Daoy (cell line): Measurements from ENCODE around the gene HELLS. TPM values are rescaled to one million over a fixed set of nuclear protein-coding genes. Genes with fewer than 3 reads are reported as not detected.
"Not testable (repeated sequence)": the region's sequence is repeated elsewhere in the genome, so short reads cannot be mapped to it uniquely, and the experiment has no call there.

Experiments used
- DNase-seq: peaks from one replicate; pipeline ENCODE4 v3.0.0-alpha.2; 2015; ENCODE audit warnings: low read depth
- total RNA-seq: library from RNA; depleted of rRNA; stranded (reverse); fragments of >200 nt; shearing (Covaris generic); gene quantifications from 2 replicates; pipeline ENCODE4 v1.2.3, GENCODE V29; 2014; rRNA removed

Gene HELLS
- total RNA-seq, 1 experiment from 2014 or later: 52.1 TPM

- no peak for DNase-seq
Observed at GRCh38 chr10:94607111-94607510, 61.5 kb downstream of the HELLS start.

DNA sequence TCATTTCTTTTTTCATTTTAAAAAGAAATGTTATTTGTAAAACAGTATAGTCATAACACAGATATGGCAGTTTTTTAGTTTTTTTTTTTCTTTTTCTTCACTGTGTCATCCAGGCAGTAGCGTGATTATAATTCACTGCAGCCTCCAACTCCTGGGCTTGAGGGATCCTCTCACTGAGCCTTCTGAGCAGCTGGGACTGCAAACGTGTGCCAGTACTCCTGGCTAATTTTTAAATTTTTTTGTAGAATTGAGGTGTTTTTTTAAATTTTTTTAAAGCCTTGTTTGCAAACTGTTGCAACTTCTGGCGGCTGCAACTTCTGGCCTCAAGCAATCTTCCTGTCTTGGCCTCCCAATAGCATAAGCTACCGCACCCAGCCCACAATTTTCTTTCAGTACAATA, 63.0 kb downstream of the HELLS start:
- DNase-seq: no peak

DNA sequence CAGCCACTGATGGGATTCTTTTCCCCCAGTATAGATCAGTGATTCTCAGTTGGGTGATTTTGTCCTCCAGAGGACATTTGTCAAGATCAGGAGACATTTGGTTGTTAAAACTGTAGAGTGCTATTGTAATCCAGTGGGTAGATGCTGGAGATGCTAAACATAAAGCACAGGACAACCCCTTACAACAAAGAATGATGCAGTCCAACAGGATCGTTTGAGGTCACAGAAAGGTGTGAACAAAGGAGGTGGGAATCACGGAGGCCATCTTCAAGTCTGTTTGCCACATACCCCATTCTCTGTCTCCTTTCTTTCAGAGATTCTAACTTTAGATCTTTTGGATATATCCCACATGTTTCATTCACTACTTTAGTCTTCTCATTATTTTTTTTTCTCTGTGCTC, 69.0 kb downstream of the HELLS start:
- DNase-seq: no peak

DNA sequence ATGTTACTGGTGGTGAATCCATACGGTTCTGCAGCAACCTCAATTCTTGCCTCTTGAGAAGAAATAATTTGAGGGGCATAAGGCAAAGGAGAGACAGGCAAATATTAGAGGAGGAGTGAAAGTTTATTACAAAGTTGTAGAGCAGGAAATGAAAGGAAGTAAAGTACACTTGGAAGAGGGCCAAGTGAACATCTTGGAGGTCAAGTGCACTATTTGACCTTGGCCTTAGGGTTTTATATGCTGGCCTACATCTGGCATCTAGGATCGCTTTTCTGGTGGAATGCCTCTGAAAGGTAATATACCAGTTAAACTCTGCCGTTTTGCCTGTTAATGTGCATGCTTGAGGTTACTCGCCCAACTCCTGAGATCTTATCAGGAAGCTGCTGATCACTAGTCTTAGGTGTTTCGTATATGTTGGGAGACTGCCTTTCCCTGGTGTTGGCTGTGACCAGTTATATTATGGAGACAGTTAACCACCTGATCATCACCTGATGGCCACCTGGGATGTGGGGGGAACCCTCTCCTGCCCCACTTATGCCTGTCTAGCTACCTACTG, 71.9 kb downstream of the HELLS start:
- no peak for DNase-seq

- no peak for DNase-seq
Observed at GRCh38 chr10:94622666-94623205, 77.1 kb downstream of the HELLS start.

DNA sequence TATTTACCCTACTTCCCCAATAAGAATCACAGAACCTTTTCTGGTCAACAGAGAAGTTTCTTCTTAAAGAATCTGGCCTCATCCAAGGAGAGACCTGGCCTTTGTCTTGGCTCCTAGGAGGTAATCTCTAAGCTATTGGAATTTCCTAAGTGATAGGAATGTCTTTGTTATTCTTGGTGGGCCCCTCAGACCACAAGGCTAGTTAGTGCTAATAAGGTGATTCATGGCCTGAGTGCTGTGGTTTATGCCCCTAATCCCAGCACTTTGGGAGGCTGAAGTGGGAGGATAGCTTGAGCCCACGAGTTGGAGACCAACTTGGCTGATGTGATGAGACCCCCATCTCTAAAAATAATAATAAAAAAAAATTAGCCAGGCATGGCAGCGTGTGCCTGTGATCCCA, 78.0 kb downstream of the HELLS start:
- peak; percentile 6 for DNase-seq

DNA sequence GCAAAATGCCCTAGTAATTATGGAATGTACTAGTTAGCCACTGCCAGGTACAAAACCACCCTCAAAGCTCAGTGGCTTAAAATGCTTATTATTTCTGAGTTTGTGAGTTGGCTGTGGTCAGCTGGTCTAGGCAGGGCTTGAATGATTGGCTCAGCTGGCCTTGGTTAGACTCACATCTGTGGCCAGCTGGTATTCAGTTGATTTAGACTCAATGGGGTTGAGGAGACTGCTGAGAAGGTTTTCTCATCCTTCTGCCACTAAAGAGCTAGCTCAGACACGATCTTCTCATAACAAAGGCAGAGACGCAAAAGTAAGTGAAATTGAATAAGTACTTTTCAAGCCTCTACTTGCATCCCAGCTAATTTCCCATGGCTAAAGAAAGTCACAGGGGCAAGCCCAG, 80.9 kb downstream of the HELLS start:
- no peak for DNase-seq

DNA sequence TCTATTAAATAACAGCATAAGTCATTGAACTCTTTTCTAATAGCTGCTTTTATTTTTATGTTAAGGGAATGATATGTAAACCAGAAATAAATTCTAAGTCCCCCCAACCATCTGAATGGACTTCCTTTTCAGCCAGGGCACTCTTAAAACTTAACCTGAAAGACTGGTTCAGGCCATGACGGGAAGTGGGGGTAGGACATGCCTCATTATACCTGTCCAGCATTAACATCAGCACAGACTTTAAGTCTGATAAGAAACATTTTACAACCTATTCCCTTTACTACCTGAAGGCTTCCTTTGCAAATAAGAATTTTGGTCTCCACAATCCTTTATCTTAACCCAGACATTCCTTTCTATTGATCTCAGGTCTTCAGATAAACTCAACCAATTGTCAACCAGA, 81.9 kb downstream of the HELLS start:
- DNase-seq: no peak

DNA sequence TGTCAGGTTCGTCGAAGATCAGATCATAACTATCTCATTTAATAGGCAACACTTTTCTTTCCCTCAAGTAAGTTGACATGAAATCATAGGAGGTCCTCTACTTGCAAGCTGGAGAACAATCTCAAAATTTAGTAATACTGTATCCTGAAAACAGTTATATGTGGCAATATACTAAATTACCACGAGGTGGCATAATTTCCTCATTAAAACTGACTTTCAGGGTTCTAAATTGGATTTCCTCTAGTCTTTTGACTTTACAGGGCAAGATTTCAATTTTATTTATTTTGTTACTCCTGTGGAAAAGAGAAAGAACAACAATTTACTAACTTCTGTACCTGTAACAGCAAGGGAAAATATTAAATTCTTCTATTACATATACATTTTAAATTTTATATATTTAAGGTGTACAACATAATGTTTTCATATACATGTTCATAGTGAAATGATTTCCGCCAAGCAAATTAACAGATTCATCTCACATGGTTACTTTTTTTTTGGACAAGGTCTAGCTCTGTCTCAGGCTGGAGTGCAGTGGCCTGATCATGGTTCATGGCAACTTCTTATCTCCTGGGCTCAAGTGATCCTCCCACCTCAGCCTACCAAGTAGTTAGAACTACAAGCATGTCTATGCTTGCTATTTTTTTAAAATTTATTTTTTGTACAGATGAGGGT, 84.6 kb downstream of the HELLS start:
- no peak for DNase-seq

DNA sequence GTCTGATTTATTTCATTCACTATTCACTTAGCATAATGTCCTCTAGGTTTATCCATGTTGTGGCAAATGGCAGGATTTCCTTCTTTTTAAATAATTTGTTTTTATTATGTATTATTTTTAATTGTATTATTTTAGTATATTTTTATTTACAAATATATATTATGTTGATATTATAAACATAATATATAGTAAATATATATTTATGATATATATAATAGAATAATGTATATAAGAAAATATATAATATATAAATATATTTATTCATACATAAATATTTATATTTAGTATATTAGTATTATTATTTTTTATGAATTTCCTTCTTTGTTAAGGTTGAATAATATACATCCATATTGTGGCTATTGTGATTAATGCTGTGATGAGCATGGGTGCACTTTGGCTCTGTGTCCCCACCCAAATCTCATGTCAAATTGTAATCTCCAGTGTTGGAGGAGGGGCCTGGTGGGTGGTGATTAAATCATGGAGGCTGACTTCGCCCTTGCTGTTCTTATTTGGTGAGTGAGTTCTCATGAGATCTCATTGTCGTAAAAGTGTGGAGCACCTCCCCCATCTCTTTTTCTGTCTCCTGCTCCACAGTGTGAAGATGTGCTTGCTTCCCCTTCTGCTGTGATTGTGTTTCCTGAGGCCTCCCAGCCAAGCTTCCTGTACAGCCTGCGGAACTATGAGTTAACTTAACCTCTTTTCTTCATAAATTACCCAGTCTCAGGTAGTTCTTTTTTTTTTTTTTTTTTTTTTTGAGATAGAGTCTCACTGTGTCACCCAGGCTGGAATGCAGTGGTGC, 85.7 kb downstream of the HELLS start:
- no peak for DNase-seq

- DNase-seq: no peak
Observed at GRCh38 chr10:94632954-94633353, 87.4 kb downstream of the HELLS start.

DNA sequence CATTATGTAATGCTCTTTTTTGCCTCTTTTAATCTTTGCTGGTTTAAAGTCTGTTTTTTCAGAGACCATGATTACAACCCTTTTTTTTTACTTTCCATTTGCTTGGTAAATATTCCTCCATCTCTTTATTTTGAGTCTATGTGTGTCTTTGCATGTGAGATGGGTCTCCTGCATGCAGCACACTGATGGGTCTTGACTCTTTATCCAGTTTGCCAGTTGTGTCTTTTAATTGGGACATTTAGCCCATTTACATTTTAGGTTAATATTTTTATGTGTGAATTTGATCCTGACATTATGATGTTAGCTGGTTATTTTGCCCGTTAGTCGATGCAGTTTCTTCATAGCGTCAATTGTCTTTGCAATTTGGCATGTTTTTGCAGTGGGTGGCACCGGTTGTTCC, 92.5 kb downstream of the HELLS start:
- not testable (repeated sequence) for DNase-seq

DNA sequence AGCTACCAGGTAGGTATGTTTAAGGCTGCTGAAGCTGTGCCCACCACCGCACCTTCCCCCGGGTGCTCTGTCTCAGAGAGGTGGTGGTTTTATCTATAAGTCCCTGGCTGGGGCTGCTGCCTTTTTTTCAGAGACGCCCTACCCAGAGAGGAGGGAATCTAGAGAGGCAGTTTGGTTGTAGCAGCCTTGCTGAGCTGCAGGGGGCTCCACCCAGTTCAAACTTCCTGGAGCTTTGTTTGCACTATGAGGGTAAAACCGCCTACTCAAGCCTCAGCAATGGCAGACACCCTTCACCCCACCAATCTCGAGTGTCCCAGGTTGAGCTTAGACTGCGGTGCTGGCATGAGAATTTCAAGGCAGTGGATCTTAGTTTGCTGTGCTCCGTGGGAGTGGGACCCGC, 94.3 kb downstream of the HELLS start:
- no peak for DNase-seq

DNA sequence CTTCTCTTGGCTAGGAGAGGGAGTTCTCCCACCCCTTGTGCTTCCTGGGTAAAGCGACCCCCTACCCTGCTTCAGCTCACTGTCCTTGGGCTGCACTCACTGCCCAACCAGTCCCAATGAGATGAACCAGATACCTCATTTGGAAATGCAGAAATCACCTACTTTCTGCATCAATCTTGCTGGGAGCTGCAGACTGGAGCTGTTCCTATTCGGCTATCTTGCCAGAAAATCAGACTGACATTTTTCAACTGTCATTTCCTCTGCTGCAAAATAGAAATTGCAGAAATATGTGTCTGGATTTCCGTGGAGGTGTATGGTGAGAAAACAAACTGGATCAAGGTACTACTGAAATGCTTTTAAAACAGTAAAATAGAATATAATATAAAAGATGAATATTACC, 95.0 kb downstream of the HELLS start:
- DNase-seq: no peak

DNA sequence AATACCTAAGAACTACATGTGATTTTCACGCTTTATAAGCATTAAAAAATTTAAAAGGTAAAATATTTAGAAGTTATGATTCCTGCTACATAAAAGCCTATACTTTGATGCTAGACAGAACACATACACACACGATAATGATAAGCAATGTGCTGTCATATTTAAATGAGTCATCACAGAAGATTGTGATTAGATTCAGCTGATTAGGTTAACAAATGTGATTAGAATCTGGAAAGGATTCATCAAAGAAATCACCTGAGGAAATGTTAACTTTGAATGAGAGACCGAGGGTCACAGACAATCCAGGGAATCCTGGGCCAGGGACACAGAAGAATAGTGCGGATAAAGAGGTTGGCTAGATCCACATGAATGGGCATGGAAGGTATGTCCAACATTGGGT, 95.9 kb downstream of the HELLS start:
- DNase-seq: no peak

- no peak for DNase-seq
Observed at GRCh38 chr10:94644352-94644751, 98.8 kb downstream of the HELLS start.

DNA sequence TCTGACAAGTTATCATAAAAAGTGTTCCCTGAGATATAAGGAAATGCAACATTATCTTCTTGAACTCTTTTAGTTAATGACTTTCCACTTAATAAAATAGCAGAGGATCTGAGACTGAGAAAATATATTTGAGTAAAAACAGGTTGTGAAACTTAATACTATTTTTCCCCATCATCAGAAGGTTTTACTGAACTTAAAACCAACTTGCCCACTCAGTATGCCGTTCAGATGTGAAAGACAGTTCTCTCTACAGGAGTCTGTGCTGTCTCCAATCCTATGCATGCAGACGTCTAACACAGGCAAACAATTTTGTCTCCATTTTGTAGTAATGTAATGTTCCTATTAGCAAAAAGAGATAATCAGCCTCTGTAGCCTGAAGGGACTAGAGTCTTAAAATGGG, 99.7 kb downstream of the HELLS start:
- DNase-seq: no peak

Other genes with a start within 250 kb of the HELLS start
- gene NOC3L, start 182.8 kb upstream of the HELLS start, total RNA-seq: 46.3 and 48.6 TPM in 2 replicates
- gene TBC1D12, start 143.2 kb upstream of the HELLS start, total RNA-seq: 8.1 and 10.9 TPM in 2 replicates
- not detected in 2 replicates for gene CYP2C18, start 137.9 kb downstream of the HELLS start, total RNA-seq
- gene CYP2C19, start 216.9 kb downstream of the HELLS start, total RNA-seq: not detected in 2 replicates